CD4-positive, alpha-beta T cell treated with Interleukin-21 for 1 hour (primary cell): ENCODE measurements around the gene ZNF385C.
A peak's percentile ranks its signal among the peaks of the same experiment; 100 is the strongest.
"Not testable (repeated sequence)": the region's sequence is repeated elsewhere in the genome, so short reads cannot be mapped to it uniquely, and the experiment has no call there.

Experiments
- DNase-seq: peaks from one replicate; pipeline ENCODE4 v3.0.0-alpha.2; 2020

Gene ZNF385C

DNA sequence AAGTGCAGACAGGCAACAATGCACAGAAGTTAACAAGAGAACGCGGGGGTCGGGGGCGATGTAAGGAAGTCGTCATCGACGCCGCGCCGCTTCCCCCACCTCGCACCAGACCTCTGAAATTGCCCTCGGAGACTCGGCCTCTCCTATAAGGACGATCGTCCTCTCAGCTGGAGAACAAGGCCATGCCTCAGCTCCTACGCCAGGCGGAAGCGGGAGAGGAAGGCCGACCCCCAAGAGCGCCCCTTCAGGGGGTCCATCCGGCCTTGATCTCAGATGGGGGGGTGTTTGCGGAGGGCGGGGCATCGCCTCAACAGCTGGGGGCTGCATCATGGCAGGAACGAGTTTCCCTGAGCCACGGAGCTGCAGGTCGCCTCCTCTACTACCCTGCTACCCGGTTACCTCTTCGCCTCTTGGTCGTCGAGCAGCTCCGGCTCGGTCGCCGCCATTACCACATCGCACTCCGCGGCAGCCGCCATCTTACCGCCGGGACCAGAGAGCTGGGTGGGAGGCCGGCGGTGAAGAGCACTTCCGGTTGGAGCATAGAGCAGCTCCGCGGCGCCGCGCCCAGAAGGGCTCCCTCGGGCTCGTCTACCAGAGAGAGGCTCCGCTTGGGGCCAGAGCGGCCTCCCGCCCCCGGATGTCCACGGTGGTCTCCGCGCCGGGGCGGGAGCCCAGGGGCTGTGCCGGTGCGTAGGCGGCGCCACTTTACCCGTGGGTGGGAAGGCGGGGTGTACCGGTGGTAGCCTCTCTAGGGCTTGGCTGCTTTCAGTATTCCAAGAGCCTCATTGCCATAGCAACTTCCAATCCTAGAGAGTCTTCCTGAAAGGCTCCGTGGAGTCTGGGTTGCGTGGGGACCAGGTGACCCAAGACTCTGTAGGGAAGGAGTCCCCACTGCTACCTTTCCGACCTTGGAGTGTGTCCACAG lies 81.1 kb downstream of the ZNF385C start, which contains the start of gene DNAJC7:
TSS of gene DNAJC7 (minus strand) at position 499 of the 925 bp plus-strand sequence. CDS start at position 476, 23 bp downstream.
- peak; percentile 92 for DNase-seq

GRCh38 chr17:42016411-42016831 lies 81.9 kb downstream of the ZNF385C start:
- DNase-seq = peak; percentile 30

DNA sequence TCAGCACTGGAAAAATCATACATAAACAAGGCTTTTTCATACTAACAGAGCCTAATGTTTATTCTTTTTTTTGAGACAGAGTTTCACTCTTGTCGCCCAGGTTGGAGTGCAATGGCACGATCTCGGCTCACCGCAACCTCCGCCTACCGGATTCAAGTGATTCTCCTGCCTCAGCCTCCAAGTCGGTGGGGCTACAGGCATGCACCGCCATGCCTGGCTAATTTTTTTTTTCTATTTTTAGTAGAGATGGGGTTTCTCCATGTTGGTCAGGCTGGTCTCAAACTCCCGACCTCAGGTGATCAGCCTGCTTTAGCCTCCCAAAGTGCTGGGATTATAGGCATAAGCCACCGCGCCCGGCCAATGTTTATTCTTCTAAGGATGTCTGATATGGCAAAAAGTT lies 84.5 kb downstream of the ZNF385C start:
- DNase-seq = not testable (repeated sequence)

DNA sequence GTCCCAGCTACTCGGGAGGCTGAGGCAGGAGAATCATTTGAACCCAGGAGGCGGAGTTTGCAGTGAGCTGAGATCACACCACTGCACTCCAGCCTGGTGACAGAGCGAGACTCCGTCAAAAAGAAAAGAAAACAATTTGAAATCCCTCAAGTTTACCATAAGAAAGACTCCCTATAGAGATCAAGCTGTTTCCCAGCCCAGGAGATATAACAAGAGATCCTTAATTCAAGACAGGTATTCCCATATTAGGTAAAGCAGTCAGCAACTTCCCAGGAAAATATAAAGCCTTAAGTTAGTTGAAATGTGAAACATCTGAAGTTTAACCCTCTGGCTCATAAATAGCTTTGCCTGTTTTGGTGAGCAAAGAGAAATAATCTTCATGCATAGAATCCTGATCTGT lies 85.9 kb downstream of the ZNF385C start:
- not testable (repeated sequence) for DNase-seq

DNA sequence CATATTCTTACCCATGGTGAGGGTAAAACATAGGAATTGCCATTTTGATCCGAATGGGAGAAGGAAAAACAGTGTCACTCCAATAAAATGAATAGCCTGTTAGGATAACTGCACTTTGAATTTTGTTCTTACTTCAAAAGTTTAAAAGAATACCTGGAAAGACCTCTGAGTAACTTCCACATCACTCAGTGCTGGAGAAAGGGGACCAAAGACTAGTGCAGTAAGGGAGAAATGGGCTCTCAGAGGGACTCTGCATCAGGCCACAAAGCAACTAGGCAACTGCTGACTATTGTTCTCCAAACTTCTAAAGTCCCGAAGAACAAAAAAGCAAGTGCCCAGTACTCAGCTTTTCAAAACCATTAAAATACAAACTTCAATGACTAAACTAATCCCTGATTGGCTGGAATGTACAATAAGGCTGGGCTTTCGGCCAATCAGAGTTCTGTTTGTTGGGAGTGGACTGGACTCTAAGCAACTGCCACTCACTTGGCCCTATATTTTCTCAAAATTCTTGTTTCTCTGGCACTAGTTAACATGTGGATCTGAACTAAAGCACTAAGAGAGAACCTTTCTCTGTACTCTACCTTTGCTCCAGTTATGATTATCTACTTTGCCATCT lies 87.3 kb downstream of the ZNF385C start:
- peak; percentile 18 for DNase-seq

DNA sequence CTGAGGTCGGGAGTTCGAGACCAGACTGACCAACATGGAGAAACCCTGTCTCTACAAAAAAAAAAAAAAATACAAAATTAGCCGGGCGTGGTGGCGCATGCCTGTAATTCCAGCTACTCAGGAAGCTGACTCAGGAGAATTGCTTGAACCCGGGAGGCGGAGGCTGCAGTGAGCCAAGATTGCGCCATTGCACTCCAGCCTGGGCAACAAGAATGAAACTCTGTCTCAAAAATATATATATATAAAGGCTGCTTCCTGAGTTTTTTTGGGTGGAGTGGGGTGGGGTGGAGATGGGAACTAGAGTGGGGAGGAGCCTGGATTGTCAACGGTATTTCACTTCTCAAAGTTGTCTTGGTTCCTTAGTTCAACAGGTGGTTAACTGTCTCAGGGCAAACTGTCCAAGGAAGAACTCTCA lies 88.0 kb downstream of the ZNF385C start:
- not testable (repeated sequence) for DNase-seq

- no peak for DNase-seq
Observed at GRCh38 chr17:42009170-42009569, 89.1 kb downstream of the ZNF385C start.

- no peak for DNase-seq
Observed at GRCh38 chr17:42005166-42005565, 93.1 kb downstream of the ZNF385C start.

DNA sequence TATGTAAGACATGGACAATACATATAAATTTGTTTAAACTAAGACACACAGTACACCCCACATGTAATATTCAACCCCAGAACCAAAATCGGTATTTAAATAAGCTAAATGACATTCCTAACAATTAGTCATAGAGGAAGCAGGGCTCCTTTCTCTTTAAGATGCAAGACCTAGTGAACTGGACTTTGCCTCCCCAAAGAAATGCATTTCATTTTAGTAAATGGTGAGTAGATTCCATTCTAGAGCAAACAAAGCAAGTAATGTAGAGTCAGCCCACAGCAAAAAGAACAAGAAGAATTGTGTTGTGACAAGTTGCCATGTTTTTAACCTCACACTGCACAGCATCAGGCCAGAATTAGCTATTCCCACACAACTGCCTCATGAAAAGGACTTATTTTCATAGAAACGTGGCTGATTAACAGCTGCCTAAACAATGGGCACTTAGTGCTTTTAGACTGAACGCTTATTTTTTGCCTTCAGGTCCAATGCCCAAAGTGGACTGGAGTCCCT lies 95.4 kb downstream of the ZNF385C start:
- no peak for DNase-seq

DNA sequence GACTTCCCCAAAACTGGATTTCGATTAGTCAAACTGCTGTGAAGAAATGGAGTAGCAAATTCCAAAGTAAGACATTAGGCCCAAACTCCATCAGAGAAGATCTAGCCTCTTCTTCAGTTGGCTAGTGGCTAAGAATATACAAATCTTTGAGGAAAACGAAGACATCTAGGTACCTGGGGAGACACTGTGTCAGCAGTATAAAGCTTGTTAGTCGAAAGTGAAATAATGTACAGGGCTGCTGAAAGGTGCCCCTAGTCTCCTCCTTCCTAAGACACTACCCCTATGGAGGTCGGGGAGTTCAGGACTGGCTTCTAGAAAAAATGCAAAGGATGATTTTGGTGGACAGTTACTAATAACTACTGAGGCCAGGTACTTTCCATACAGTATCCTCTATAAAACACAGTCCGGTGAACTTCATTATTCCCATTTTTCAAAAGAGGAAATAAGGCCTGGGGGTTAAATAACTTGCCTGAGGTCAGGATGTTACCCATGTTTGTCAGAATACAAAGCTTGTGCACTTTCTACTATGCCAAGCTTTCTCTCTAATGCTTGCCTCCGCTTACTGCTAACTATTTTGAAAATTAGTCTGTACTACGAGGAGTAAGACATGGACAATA lies 96.0 kb downstream of the ZNF385C start:
- DNase-seq = no peak

DNA sequence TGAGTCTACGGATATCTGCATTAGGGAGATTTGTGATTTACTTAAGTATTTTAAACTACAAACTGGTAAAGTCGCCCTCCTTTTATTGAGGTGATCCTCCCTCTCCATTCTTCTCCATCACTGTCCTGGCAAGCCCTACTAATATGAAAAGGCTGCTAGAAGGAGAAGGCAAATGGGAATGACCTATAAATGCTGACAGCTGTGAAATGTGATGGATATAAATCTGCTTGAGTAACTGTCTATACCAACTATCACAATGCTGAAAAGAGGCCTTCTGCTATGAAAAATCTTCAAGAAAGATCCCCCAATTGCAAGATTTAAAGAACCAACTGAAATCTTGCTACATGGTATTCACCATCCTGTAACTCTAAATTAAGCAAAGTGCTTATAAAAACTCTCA lies 96.5 kb downstream of the ZNF385C start:
- no peak for DNase-seq

GRCh38 chr17:42000413-42001133 lies 97.7 kb downstream of the ZNF385C start:
- no peak for DNase-seq

GRCh38 chr17:41998497-41998896 lies 99.8 kb downstream of the ZNF385C start:
- no peak for DNase-seq

DNA sequence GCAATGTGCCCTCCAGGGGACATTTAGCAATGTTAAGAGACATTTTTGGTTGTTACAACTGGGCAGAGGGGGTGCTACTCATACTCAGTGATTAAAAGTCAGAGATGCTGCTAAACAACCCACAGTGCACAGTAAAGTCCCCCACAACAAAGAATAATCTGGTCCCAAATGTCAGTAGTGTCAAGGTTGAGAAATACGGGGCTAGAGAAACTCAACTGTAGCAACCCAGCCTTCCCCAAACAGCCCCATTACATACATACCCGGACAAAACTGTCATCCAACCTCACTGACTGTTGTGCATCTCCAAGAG lies 101.5 kb downstream of the ZNF385C start:
- no peak for DNase-seq

DNA sequence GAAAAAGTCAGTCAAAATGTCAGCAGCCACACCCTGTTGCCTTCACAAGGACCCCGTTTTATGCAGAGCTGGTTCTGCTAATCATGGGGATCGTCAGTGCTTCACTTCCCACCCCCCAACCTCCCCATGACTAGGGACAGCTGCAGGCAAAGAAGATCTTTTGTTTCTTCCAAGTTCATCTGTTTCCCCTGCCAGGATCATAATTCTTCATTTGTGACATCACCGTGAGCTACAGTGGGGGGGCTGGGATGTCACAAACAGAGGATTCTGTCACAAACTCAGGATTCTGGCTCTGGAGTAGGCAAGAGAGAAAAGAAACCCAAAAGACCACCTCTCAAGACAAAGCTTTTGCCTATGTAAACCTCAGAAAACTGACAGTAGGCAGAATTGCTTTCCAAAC lies 105.7 kb downstream of the ZNF385C start:
- no peak for DNase-seq

DNA sequence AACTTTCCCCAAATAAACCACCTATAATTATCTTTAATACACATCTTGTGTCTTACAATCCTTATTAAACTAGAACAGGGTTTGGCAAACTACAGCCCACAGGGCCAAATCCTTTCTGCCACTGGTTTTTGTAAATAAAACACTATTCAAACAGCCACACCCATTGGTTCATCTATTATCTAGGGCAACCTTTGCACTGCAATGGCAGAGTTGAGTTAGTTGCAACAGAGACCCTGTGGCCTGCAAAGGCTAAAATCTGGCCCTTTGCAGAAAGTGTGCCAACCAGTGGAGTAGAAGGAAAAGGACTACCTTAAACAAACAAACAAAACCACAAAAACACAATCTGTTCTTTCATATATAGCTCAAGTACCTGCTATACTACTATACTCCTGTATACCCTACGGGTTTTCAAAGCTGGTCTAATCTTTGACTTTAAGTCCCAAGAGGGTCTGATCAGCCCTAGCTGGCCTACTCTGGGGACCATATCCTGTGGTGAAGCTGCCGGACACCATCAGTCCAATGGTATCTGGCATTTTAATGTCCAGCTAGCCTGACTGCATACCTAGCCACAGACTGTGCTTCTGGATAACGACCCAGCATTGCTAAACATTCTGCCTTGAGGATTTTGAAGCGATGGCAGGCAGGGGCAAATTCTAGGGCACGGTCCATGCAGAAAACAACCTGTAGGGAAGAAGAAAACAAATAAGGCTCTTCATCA lies 108.4 kb downstream of the ZNF385C start:
- no peak for DNase-seq

GRCh38 chr17:41988418-41988817 lies 109.9 kb downstream of the ZNF385C start:
- DNase-seq = no peak

GRCh38 chr17:41987642-41988041 lies 110.6 kb downstream of the ZNF385C start:
- DNase-seq = no peak

DNA sequence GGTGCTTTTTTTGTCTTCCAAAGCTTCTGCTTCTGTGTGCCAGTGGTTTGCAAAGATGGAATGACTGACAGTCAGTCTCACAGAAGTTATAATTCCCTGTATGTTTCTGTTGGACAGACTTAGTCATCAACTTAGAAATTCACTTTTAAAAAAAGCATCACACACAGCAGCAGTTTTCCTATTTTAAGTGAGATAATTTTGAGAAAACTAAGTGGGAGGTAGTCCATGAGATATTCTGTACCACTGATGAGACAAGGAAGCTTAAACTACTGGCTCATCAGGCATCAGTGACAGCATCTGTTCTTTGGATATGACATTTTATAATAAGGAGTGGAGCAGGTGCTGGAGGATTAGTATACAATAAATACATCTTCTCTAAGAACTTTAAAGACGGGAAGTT lies 111.6 kb downstream of the ZNF385C start:
- DNase-seq = no peak

- DNase-seq = no peak
Observed at GRCh38 chr17:41985919-41986318, 112.4 kb downstream of the ZNF385C start.

DNA sequence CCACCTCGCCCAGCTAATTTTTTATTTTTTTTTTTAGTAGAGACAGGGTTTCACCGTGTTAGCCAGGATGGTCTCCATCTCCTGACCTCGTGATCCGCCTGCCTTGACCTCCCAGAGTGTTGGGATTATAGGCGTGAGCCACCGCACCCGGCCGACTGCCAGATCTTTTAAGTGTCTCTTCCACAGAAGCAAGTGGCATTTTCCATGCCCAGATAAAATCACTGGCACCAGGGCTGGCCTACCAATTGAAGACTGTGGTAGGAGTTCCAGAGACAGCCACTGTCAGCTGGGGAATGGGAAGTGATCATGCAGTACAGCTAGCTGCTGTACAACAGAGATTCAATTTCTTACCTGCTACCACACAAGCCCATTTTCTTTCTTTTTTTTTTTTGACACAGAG lies 113.8 kb downstream of the ZNF385C start:
- no peak for DNase-seq
